Epithelial cell of prostate (primary cell): ENCODE results near the gene GIPC3.
A peak's percentile ranks its signal among the peaks of the same experiment; 100 is the strongest.
"Not testable (repeated sequence)": the region's sequence is repeated elsewhere in the genome, so short reads cannot be mapped to it uniquely, and the experiment has no call there.

Source experiments
- DNase-seq: peaks from one replicate; pipeline ENCODE4 v3.0.0-alpha.2; 2011; ENCODE audit warnings: low read depth, low spot score
- H3K27ac ChIP-seq: fragments of 450-650 bp; 2 replicates; pipeline ENCODE4 v1.5.1; 2017; ENCODE audit warnings: mild to moderate bottlenecking

GIPC3 gene

DNA sequence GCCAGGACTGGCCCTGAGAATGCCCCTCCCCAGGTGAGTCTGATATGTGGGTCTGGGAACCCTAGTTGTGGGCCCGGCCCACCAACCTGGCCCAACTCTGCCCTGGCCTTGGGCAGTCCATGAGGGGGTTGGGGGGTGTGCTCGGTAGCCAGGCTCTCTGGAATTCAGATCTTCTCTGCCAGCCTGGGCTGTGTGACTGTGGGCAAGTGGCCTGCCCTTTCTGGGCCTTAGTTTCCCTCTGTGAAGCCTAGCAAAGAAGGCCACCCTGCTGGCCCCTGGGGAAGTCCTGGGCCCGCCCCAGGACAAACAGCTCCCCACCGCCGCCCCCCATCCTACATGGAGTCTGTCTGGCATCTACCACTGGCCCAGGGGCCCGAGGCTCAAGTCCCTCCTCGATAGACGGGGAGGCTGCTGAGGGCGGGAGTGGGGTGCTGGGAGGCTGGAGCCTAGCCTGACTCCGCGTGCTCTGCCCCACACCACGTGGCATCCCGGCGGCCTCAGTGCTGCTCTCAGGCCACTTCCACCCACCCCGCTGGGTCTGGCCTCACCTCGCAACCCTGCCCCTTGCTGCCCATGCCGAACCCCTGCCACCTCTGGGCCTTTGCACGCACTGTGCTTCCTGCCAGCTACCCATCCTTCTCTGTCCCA lies 29.7 kb downstream of the GIPC3 start:
- H3K27ac ChIP-seq = no peak overlapping the region
- no peak for DNase-seq

DNA sequence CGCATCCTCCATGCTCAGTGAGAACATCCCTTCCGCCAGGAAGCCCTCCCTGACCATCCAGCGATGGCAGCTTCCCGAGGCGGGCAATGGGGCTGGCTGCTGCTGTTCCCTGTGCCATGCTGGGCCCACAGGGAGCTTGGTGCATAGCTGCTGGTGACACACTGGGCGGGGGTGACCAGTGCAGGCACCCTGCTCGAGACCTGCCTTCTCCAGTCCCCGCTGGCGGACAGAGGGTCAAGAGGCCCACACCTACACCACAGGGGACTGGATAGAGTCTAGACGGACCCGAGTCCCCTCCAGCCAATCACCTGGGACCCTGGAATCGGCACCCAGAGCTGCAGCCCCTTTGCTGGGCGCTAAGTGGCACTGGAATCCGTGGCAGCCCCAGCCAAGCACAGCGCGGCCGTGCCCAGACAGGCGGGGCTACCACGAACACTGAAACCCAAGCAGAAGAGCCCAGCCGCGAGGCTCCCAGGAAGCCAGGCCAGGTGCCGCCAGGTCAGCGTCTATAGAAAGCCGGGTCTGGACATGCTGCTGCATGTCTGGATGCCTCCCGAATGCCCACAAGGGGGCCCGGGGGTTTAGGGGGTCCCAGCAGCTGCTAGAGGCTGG lies 30.4 kb downstream of the GIPC3 start:
- no peak for DNase-seq
- no peak overlapping the region for H3K27ac ChIP-seq

DNA sequence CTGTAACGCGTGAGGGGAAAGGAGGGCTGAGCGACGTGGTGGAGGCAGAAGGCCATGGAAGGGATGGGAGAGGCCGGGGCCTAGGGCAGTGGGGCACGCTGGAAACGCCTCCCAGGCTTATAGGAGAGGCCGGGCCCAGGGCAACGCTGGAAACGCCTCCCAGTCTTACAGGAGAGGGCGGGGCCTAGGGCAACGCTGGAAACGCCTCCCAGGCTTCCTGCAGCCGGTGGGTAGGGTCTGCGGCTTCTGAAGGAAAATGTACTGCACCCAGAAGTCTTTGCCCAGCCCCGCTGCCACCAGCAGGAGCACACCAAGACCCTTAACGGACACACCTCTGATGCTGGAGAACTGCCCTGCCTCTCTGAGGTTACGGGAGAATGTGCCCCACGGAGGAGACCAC lies 32.2 kb downstream of the GIPC3 start:
- DNase-seq = no peak
- no peak overlapping the region for H3K27ac ChIP-seq

DNA sequence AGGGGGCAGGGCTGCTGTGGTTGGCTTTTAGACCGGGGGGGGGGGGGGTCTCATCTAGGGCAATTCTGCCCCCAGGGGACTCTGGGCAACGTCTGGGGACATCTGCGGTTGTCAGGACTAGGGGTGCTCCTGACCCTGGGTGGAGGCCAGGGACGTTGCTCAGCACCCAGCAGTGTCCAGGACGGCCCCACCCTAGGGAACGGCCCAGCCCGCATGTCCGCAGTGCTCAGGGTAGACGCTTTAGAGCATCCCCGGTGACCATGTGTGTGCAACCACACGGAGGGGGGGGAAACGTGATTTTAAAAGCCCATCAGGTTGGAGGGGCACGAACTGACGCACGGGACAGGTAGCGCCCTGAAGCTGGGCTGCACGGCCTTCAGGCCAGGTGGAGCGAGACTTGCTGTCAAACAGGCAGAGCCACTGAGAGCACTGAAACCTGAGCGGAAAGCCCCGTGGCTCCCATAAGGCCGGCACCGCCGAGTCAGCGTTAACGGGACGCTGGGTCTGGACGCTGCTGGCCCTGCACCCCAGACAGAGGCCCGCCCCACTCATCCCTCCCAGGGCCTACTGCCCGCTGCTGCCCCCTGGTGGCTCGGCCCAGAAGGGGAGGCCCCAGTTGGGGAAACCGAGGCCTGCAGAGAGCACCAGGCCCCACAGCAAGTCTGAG lies 33.0 kb downstream of the GIPC3 start:
- DNase-seq = no peak

DNA sequence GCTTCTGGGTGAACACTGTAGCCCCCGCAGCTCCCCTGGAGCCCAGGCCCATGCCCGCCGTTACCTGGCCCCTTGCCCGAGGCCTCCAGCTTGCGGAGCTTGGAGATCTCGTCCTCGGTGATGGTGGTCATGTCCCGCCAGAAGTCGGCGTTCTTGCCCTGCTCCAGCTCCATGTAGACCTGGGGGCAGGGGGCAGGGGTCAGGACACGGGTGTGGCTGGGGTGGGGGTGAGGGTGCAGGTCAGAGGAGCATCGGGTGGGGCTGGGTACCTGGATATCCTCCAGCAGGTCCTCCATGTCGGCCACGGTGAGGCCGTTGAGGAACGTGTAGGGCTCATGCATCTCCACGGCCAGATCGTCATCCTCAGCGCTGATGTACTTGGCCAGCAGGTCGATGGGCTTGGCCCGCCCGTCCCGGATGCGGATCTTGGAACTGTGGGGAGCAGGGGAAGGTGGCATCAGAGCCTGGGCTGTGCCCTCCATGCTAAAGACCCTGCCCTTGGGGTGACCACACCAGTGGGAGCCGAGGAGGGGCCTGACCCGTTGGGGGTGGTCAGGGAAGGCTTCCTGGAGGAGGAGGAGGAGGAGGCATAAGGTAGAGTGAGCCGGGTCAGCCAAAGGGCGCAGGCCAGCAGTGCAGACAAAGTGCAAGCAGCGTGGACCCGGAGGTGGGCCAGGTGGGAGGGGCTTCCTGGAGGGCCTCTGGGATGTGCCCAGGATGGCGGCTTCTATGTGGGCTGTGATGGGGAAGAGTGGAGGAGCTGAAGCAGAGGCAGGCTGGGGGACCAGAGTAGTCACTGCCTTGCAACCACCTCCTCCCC lies 33.7 kb downstream of the GIPC3 start:
- DNase-seq = no peak
- H3K27ac ChIP-seq = no peak overlapping the region

More for the DNA sequence above, 33.0 kb downstream of the GIPC3 start:
- H3K27ac ChIP-seq = no peak overlapping the region

DNA sequence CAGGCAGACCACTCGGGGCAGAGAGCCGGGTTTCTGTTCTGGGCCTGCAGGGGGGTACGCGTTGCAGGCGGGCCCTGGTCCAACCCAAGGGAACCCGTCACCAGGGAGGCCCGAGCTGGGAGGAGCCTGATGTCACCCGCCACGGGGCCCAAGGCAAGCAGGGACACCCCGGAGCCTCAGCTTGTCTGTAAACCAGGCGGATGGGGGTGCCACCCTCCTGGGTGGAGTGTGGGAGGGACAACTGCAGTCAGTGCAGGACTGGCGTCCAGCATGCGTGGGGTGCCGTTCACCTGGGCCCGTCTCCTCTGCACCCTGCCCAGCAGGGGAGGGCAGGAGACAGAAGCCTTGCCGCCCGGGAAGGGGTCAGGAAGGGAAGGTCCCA lies 34.3 kb downstream of the GIPC3 start:
- H3K27ac ChIP-seq = no peak overlapping the region
- no peak for DNase-seq

DNA sequence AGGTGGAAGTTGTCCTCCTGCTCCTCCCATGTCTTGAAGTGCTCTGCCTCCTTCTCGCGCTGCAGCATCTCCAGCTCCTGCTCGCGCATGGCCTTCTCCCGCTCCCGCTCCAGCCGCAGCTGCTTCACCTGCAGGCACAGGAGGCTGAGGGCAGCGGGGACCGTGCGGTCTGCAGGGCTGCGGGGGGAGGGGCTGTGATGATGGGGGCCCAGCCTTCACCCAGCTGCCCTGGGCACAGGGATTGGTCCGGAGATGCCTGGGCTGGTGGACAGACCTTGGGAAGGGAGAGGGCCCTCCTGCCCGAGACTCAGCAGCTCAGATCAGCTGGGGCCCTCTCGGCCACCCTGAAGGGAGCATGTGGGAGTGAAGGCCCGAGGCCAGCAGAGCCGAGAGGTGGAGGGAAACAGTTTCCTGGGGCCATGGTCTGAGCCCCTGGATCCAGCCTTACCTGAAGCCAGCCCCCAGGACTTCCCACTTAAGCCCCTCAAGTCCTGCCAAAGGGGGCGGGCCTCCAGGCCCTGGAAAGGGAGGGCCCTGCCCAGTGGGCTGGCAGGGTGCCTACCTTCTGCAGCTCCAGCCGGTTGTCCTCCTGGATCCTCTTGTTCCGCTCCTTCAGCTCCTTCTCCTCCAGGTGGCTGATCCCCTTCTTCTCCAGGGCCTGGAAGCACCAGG lies 35.0 kb downstream of the GIPC3 start:
- DNase-seq = no peak
- H3K27ac ChIP-seq = no peak overlapping the region

DNA sequence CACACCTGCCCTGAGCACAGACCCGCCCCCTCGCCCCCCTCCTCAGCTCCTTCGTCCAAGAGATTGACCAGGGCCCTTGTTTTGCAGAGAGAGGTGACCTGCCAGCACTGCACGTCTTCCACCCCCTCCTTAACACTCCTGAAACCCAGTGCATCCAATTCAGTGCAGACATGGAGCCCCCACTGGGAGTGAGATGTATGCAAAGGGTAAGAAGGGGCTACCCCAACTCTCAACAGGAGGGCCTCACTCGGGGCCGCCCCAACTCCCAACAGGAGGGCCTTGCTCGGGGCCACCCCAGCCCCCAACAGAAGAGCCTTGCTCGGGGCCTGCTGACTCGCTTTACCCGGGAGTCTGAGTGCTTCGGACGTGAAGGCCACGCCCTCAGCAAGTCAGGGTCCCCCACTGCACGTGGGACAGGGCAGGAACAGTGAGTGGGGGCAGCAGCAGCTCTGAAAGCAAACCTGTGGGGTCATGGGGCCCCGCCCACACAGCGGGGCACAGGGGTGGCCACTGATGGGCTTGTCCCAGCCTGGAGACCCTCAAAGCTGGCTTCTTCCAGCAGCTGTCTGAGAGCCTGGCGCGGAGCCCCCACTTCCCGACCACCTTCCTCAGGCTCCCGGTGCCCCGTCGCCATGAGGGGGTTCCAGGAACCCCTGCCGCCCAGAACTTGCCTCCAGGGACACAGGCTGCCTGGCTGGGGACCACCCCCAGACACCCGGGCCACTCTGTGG lies 35.7 kb downstream of the GIPC3 start:
- H3K27ac ChIP-seq = no peak overlapping the region
- DNase-seq = no peak

DNA sequence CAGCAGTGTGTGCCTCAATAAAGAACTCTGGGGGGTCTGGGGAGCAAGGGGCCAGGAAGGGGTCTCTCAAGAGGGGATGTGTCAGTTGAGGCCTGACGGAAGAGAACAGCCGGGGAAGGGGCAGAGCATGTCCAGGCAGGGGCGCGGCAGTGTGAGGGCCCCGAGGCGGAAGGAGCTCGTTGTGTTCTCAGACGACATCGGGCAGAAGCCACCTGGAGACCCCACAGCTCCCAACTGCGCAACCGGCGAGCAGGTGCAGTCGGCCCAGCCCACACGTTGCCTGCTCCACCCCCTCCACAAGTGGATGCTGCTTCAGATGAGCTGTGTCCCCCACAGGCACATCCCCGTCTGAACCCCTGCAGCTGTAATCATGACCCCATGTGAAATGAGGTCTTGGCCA lies 36.4 kb downstream of the GIPC3 start:
- H3K27ac ChIP-seq = no peak overlapping the region
- no peak for DNase-seq

DNA sequence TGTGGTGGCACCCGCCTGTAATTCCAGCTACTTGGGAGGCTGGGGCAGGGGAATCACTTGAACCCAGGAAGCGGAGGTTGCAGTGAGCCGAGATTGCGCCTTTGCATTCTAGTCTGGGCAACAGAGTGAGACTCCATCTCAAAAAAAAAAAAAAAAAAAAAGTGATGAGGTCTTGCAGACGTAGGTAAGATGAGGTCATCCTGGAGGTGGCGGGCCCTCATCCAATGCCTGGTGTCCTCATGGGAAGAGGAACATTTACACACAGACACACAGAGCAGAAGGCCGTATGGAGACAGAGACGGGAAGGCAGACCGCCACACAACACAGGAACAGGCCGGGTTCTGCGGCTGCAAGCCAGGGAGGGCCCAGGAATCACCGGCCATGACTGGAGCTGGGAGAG lies 36.9 kb downstream of the GIPC3 start:
- no peak for DNase-seq
- no peak overlapping the region for H3K27ac ChIP-seq

DNA sequence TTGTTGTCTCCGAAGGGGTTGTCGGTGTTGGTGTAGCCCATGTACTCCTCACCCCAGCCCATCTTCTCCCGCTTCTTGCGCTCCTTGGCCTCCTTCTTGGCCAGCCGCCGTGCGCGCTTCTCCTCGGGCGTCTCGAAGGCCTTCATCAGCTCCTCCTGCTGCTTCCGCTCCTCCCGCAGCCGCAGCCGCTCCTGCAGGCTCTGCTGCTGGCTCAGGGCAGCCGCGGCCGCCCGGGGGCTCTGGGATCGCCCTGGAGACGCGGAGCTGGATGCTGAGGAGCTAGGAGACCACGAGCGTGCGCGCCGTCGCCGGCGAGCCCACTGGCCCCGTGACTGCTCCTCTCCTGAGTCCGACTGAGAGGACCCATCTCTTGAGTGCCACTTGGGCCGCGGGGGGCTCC lies 38.4 kb downstream of the GIPC3 start:
- H3K27ac ChIP-seq = no peak overlapping the region
- no peak for DNase-seq

DNA sequence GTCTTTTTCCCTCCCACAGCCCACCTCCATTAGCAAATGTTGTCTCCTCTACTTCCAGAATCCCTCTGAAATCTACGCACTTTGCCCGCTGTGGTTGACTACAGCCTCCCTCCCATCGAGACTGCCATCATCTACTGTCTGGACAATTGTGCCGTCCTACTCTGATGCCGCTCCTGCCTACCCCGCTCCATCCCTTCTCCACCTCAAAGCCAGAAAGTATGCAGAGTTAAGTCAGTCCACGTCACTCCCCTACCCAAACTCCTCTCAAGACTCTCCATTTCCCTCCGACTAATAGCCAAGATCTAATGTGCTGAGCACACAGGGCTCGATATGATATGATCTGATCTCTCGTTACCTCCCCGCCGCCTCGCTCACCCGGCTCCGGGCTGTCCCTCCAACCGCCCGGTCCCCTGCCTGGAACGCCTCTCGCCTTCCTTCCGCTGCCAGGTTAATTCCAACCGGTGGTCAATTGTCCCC lies 40.8 kb downstream of the GIPC3 start:
- peak overlapping the region; percentile 88 for H3K27ac ChIP-seq
- no peak for DNase-seq

DNA sequence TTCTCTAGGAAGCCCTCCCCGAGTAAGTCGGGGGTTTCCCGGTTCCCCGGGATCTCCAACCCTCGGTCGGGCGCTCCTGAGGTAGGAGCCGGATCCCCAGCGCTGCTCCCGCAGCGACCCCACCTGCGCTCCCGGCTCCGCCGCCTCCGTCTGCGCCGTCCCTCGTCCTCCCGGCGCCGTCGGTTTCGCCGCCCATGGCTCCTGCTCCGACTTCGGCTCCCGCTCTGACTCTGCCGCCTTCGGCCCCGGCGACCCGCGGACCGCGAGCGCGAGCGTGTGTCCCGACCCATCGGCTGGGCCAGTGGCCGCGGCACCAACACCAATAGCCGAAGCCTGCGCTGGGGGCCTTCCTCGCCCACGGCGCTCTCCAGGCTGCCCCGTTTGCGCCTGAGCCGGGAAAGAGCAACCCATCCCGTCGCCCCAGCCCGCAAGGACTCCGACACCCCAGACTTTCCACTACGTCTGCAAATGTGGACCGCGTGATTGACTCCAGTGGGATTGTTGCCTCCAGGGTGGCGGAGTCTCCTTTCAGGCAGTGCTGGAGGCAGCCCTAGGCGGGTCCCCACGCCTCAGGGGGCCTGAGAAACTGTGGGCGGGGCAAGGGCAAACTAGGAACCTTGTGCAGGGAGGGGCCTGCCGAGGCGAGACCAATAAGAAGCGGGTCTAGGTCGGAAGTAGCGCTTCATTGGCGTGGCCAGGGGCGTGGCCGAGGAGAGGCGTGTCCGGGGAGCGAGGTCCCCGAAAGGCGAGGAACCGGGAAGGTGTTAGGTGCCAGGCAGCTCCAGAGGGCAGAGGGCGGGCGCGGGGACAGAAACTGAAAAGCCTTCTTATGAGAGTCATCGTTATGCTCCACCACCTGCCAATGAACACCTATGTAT lies 41.4 kb downstream of the GIPC3 start, which contains the start of gene CACTIN:
TSS of gene CACTIN (minus strand) at position 318 of the 878 bp plus-strand sequence. CDS start at position 290, 28 bp downstream.
- H3K27ac ChIP-seq = peak within 1 kb of the TSS; percentile 88
- DNase-seq = peak; percentile 91

DNA sequence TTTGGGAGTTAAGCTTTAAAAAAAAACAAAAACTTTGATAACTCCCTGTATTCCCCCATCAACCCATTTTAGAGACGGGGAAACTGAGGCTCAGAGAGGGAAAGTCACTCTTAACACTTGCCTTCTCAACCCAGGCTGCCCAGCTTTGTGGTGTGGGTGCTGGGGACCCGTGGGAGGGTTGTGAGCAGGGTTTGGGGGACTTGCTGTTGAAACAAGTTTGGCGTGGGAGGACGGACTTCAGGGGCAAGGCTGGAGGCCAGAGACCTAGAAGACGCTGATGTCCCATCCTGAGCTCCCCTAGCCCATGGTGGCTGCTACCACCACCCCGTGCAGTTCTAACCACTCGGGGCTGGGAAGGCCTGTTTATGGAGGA lies 42.1 kb downstream of the GIPC3 start:
- peak overlapping the region; percentile 88 for H3K27ac ChIP-seq
- DNase-seq = no peak

DNA sequence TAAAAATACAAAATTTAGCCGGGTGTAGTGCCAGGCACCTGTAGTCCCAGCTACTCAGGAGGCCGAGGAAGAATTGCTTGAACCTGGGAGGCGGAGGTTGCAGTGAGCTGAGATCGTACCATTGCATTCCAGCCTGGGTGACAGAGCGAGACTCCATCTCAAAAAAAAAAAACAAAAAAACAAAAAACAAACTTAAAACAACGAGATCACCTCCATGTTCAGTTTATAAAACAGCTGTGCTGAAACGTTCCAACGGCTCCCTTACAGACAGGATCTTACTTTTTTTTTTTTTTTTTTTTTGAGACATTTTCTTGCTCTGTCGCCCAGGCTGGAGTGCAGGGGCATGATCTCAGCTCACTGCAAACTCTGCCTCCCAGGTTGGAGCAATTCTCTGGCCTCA lies 43.5 kb downstream of the GIPC3 start:
- DNase-seq = not testable (repeated sequence)

DNA sequence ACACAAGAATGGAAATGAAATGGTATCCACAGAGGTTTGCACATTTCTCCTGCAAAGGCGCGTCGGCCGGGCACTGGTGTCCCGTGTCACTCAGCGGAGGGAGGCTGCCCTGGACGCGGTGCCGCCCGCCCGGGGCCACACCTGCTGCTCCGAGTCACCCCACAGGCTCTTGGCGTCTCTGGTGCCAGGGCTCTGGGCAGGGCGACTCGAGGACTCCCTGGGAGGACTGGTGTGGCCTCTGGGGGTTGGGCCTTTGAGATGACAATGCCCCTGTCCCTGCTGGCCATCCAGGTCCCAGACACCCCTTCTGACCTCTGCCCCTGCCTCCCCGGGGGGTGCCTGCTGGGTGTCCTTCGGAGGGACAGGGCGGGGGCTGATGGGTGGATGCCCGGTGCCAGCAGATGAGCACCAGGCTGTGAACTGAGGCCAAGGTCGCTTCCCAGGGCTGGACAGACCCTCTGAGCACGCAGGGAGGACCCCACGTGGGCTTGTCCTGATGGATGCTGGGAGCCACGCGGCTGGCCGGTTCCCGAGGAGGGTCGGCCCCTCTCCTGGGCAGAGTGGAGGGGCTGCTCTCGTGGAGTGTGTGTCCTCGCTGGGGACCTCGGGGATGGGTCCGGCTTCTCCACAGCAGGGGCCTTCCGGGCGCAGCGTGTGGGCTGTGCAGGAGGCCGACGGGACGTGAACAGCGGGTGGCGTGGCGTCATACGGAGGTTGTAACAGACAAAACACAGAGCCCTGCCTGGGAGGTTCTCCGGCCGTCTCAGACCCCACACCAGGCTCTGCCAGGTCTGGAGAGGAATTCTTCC lies 46.0 kb downstream of the GIPC3 start:
- no peak for DNase-seq

More for the DNA sequence above, 43.5 kb downstream of the GIPC3 start:
- not testable (repeated sequence) for H3K27ac ChIP-seq

DNA sequence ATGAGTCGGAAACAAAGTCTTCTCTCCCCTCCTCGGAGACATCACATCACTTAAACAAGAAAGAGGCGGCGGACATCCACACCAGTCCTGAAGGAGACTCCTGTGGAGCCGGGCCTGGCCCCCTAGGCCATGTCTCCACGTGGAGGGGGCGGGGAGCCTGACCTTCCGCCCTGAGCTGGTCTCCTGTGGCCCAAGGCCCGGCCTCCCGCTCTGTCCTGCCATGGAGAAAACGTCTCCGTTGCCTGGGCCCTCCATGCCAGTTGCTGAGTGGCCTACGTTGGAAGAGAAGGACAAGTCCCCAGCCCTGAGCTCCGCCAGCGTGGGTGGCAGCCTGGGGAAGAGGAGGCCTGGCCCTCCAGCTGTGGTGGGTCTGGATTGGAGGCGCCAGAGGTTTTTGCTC lies 46.8 kb downstream of the GIPC3 start:
- H3K27ac ChIP-seq = no peak overlapping the region
- DNase-seq = no peak

More for the DNA sequence above, 46.0 kb downstream of the GIPC3 start:
- H3K27ac ChIP-seq = no peak overlapping the region
